ENCODE measurements around the gene SMIM41.

SMIM41 gene

DNA sequence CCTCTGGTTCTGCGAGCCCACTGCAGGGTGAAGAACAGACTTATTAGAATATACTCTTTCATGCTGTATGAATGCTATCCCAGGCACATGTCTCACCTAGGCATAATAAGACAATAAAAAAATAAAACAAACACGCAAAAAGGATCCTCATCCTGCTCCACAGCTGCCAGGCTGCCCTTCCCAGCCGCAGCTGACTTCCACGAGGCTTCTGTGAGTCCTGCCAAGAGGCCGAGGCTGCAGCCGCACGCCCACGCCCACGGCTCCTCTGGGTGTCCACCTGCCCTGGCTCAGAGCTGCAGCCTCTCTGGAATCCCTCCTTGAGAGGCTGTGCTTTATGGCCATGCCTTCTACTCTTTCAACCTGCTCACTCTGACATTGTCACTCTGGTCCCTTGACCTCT is 6.9 kb downstream of the SMIM41 start:
- TF ChIP-seq TAF1 (IDR thresholded peaks at IDR 0.05; ENCODE audit: borderline replicate concordance, insufficient read depth, low read length) = no peak

DNA sequence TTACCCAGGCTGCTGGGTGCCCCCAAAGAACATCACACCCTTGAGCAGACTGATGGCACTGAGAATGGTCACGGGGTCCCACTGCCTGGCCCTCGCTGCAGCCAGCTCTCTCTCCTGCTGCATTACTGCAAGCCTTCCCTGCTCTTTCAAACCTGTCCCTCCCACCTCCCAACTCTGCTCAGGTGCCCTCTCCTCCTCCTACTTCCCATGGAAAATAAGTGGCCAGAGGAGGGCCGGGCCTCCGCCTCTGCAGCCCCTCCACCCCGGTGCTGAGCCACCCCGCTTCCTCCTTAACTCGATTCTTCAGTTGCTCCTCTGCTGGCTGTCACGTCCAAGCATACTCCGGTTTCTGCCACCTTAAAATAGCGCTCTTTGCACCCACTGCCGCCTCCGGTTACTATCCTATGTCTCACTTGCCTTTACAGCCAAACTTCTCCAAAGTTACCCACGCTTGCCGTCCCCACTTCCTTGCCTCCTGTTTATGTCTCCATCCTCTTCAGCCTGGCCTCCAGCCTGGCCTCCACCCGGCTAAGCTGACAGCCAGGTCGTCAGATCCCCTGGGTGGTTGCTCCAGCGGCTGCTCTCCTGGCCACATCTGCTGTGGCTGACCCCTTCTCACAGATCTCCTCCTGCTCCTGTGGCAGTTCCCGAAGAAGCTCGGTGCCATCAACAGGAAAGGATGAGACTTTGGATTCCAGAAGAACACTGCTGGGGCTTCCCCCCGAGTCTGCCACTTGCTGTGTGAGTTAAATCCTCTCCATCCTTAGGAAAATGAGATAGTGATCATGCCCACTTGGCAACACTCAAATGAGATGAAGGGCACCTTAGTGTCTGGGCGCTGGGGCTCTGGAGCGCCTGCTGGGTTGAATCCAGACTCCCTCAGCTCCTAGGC is 7.7 kb downstream of the SMIM41 start:
- TF ChIP-seq, protein P1, sequence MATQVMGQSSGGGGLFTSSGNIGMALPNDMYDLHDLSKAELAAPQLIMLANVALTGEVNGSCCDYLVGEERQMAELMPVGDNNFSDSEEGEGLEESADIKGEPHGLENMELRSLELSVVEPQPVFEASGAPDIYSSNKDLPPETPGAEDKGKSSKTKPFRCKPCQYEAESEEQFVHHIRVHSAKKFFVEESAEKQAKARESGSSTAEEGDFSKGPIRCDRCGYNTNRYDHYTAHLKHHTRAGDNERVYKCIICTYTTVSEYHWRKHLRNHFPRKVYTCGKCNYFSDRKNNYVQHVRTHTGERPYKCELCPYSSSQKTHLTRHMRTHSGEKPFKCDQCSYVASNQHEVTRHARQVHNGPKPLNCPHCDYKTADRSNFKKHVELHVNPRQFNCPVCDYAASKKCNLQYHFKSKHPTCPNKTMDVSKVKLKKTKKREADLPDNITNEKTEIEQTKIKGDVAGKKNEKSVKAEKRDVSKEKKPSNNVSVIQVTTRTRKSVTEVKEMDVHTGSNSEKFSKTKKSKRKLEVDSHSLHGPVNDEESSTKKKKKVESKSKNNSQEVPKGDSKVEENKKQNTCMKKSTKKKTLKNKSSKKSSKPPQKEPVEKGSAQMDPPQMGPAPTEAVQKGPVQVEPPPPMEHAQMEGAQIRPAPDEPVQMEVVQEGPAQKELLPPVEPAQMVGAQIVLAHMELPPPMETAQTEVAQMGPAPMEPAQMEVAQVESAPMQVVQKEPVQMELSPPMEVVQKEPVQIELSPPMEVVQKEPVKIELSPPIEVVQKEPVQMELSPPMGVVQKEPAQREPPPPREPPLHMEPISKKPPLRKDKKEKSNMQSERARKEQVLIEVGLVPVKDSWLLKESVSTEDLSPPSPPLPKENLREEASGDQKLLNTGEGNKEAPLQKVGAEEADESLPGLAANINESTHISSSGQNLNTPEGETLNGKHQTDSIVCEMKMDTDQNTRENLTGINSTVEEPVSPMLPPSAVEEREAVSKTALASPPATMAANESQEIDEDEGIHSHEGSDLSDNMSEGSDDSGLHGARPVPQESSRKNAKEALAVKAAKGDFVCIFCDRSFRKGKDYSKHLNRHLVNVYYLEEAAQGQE (IDR thresholded peaks at IDR 0.05; ENCODE audit: insufficient read depth in 1 of 2, low read depth in 2 of 2, low read length in 2 of 2) = no peak
- TF ChIP-seq TAF1 (IDR thresholded peaks at IDR 0.05; ENCODE audit: borderline replicate concordance, insufficient read depth, low read length) (no peak), SIN3A (IDR thresholded peaks at IDR 0.05; ENCODE audit: borderline replicate concordance, insufficient read depth, low read length) (no peak), FOXP2 (optimal IDR thresholded peaks at IDR 0.05; ENCODE audit: borderline replicate concordance, extremely low read depth, extremely low read length, insufficient read depth) (no peak), POLR2AphosphoS5 (IDR thresholded peaks at IDR 0.05; ENCODE audit: low read depth, low read length) (no peak)

DNA sequence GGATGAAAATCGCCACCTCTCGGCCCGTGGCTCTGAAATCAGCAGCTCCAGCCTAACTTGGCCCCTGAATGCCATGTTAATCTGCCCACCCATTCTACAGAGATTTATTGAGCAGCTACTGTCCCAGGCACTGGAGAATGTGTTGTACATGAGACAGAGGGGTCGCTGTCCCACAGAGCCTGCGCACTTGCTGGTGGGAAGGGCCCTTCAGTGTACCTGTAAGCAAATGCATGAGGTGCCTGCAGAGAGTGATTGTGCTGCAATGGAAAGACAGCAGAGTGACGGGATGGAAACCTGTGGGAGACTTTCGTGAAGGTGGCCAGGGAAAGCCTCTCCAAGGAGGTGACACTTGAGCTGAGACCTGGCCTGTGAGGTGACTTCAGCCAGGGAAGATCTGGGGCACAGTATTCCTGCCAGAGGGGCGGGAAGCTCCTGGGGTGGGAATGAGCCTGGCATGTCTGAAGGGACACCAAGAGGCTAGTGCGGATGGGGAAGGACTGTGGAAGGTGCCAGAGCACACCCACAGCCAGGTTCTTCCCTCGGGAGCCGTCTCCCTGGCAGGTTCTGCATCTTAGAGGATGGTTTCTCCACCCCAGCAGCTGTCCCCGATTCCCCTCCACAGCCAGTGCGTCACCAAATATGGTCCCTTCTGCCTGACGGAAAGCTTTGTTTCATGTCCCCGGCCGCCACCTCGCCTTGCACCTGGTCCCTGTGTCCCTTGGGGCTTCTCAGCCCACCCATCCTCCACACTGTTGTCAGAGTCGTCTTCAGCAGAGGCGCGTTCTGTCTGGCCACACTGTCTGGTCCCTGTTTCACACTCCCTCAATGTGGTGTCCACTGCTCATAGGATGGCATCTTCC is 8.7 kb downstream of the SMIM41 start:
- no peak for TF ChIP-seq POLR2AphosphoS5 (IDR thresholded peaks at IDR 0.05; ENCODE audit: low read depth, low read length)
- TF ChIP-seq, protein P1 (IDR thresholded peaks at IDR 0.05; ENCODE audit: insufficient read depth in 1 of 2, low read depth in 2 of 2, low read length in 2 of 2) = no peak
- no peak for TF ChIP-seq FOXP2 (optimal IDR thresholded peaks at IDR 0.05; ENCODE audit: borderline replicate concordance, extremely low read depth, extremely low read length, insufficient read depth)
- TF ChIP-seq TAF1 (IDR thresholded peaks at IDR 0.05; ENCODE audit: borderline replicate concordance, insufficient read depth, low read length) = no peak
- no peak for TF ChIP-seq SIN3A (IDR thresholded peaks at IDR 0.05; ENCODE audit: borderline replicate concordance, insufficient read depth, low read length)

DNA sequence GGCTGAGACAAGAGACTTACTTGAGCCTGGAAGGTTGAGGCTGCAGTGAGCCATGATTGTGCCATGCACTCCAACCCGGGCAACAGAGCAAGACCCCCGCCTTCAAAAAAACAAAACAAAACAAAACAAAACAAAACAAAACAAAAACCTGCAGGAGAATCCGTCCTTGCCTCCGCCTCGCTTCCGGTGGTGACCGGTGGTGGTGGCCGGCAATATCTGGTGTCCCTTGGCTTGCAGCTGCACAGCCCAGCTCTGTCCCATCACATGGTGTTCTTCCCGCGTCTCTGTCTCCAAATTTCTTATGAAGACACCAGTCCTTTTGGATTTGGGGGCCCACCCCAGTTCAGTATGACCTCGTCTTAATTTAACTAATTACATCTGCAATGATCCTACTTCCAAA is 10.0 kb downstream of the SMIM41 start:
- no peak for TF ChIP-seq FOXP2 (optimal IDR thresholded peaks at IDR 0.05; ENCODE audit: borderline replicate concordance, extremely low read depth, extremely low read length, insufficient read depth)
- TF ChIP-seq POLR2AphosphoS5 (IDR thresholded peaks at IDR 0.05; ENCODE audit: low read depth, low read length) = no peak
- no peak for TF ChIP-seq TAF1 (IDR thresholded peaks at IDR 0.05; ENCODE audit: borderline replicate concordance, insufficient read depth, low read length)
- TF ChIP-seq SIN3A (IDR thresholded peaks at IDR 0.05; ENCODE audit: borderline replicate concordance, insufficient read depth, low read length) = no peak
- TF ChIP-seq, protein P1 (IDR thresholded peaks at IDR 0.05; ENCODE audit: insufficient read depth in 1 of 2, low read depth in 2 of 2, low read length in 2 of 2) = no peak

DNA sequence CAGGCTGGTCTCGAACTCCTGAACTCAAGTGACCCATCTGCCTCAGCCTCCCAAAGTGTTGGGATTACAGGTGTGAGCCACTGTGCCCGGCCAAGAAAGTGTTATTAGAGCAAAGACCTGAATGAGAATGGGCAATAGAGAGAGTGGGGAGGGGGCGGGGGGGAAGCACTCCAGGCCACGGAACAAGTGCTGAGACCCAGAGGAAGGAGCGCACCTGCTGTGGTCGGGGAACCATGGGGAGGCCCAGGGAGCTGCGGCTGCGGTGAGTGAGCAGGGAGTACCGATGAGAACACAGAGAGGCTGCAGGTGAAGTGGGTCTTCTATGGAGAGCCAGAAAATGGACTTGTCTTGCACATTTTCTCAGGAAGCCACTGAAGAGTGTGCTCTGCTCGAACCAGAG is 10.8 kb downstream of the SMIM41 start:
- no peak for TF ChIP-seq SIN3A (IDR thresholded peaks at IDR 0.05; ENCODE audit: borderline replicate concordance, insufficient read depth, low read length)
- TF ChIP-seq POLR2AphosphoS5 (IDR thresholded peaks at IDR 0.05; ENCODE audit: low read depth, low read length) = no peak
- TF ChIP-seq TAF1 (IDR thresholded peaks at IDR 0.05; ENCODE audit: borderline replicate concordance, insufficient read depth, low read length) = no peak
- TF ChIP-seq, protein P1 (IDR thresholded peaks at IDR 0.05; ENCODE audit: insufficient read depth in 1 of 2, low read depth in 2 of 2, low read length in 2 of 2) = no peak
- TF ChIP-seq FOXP2 (optimal IDR thresholded peaks at IDR 0.05; ENCODE audit: borderline replicate concordance, extremely low read depth, extremely low read length, insufficient read depth) = no peak

Data from PFSK-1 (cell line).